A549 (cell line): Measurements from ENCODE around the gene ACER1.

ENCODE experiments used
- E2F6 ChIP-seq: IDR thresholded peaks from 2 replicates; pipeline ENCODE4 v1.6.1; 2012; ENCODE audit warnings: low read depth, borderline replicate concordance
- MYC ChIP-seq: IDR thresholded peaks from 2 replicates; pipeline ENCODE4 v1.6.1; 2012; ENCODE audit warnings: mild to moderate bottlenecking, inconsistent platforms, low read length, improper control_type of control experiment, borderline replicate concordance
- SMC3 ChIP-seq: fragments of >200 bp; sonication (Bioruptor Twin); formaldehyde crosslinking; IDR thresholded peaks from 3 replicates; pipeline ENCODE4 v1.6.1; 2018; ENCODE audit warnings: inconsistent platforms
- TF ChIP-seq, protein P1 (sequence below): fragments of >200 bp; sonication (Bioruptor Twin); formaldehyde crosslinking; IDR thresholded peaks from 3 replicates; pipeline ENCODE4 v1.5.1; 2016

- TF ChIP-seq MYC (no peak), SMC3 (no peak), E2F6 (no peak)
- TF ChIP-seq, protein P1, sequence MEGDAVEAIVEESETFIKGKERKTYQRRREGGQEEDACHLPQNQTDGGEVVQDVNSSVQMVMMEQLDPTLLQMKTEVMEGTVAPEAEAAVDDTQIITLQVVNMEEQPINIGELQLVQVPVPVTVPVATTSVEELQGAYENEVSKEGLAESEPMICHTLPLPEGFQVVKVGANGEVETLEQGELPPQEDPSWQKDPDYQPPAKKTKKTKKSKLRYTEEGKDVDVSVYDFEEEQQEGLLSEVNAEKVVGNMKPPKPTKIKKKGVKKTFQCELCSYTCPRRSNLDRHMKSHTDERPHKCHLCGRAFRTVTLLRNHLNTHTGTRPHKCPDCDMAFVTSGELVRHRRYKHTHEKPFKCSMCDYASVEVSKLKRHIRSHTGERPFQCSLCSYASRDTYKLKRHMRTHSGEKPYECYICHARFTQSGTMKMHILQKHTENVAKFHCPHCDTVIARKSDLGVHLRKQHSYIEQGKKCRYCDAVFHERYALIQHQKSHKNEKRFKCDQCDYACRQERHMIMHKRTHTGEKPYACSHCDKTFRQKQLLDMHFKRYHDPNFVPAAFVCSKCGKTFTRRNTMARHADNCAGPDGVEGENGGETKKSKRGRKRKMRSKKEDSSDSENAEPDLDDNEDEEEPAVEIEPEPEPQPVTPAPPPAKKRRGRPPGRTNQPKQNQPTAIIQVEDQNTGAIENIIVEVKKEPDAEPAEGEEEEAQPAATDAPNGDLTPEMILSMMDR = no peak
These were observed 19.2 kb upstream of the ACER1 start for GRCh38 chr19:6352381-6353165.
